GM23248 (cell line): Measurements from ENCODE around the gene FRYL. TPM values are rescaled to one million over a fixed set of nuclear protein-coding genes. Genes with fewer than 3 reads are reported as not detected.

Source experiments
- DNase-seq: peaks from one replicate; pipeline ENCODE4 v3.0.0-alpha.2; 2015
- H2AFZ ChIP-seq: fragments of 200-600 bp; sonication (generic); 2 replicates; pipeline ENCODE4 v1.6.1; 2016; ENCODE audit warnings: antibody characterized with exemption
- H3F3A ChIP-seq: fragments of 200-600 bp; sonication (generic); 2 replicates; pipeline ENCODE4 v1.6.1; 2016; ENCODE audit warnings: mild to moderate bottlenecking, antibody characterized with exemption, mixed run types; ENCODE audit not compliant: insufficient read depth
- H3K27ac ChIP-seq: fragments of 200-600 bp; sonication (generic); 2 replicates; pipeline ENCODE4 v1.5.1; 2016; ENCODE audit warnings: mild to moderate bottlenecking
- H3K27me3 ChIP-seq: fragments of 200-600 bp; sonication (generic); replicated peaks from 2 replicates; pipeline ENCODE4 v1.6.1; 2016; ENCODE audit warnings: mild to moderate bottlenecking; ENCODE audit not compliant: insufficient read depth
- H3K36me3 ChIP-seq: fragments of 200-600 bp; sonication (generic); 2 replicates; pipeline ENCODE4 v1.6.1; 2016; ENCODE audit warnings: low read depth, mild to moderate bottlenecking
- H3K4me1 ChIP-seq: fragments of 200-600 bp; sonication (generic); 2 replicates; pipeline ENCODE4 v1.6.1; 2016; ENCODE audit warnings: mild to moderate bottlenecking; ENCODE audit not compliant: insufficient read depth
- H3K4me2 ChIP-seq: fragments of 200-600 bp; sonication (generic); one replicate; pipeline ENCODE4 v1.6.1; 2016; ENCODE audit warnings: mild to moderate bottlenecking; ENCODE audit not compliant: unreplicated experiment
- H3K4me3 ChIP-seq: fragments of 200-600 bp; sonication (generic); 2 replicates; pipeline ENCODE4 v1.5.1; 2016; ENCODE audit warnings: mild to moderate bottlenecking
- H3K79me2 ChIP-seq: fragments of 200-600 bp; sonication (generic); 2 replicates; pipeline ENCODE4 v1.6.1; 2016; ENCODE audit warnings: mild to moderate bottlenecking; ENCODE audit not compliant: insufficient read depth
- H3K9ac ChIP-seq: fragments of 200-600 bp; sonication (generic); 2 replicates; pipeline ENCODE4 v1.6.1; 2016; ENCODE audit warnings: mild to moderate bottlenecking
- H3K9me2 ChIP-seq: fragments of 200-600 bp; sonication (generic); 2 replicates; pipeline ENCODE4 v1.6.1; 2016; ENCODE audit warnings: mixed run types, mild to moderate bottlenecking, moderate library complexity; ENCODE audit not compliant: insufficient read depth
- H3K9me3 ChIP-seq: fragments of 200-600 bp; sonication (generic); one replicate; pipeline ENCODE4 v1.6.1; 2017; ENCODE audit warnings: low read depth
- H4K20me1 ChIP-seq: fragments of 200-600 bp; sonication (generic); 2 replicates; pipeline ENCODE4 v1.6.0; 2016; ENCODE audit not compliant: insufficient read depth
- EZH2 ChIP-seq: fragments of 200-600 bp; sonication (generic); IDR thresholded peaks from 2 replicates; pipeline ENCODE4 v1.6.1; 2018; ENCODE audit warnings: antibody characterized with exemption, mild to moderate bottlenecking; ENCODE audit not compliant: insufficient read depth, poor library complexity, severe bottlenecking
- EZH2phosphoT487 ChIP-seq: fragments of 200-600 bp; sonication (generic); IDR thresholded peaks from 2 replicates; pipeline ENCODE4 v1.6.1; 2018; ENCODE audit warnings: antibody characterized with exemption, moderate library complexity, mild to moderate bottlenecking, low read depth; ENCODE audit not compliant: insufficient read depth
- WGBS, 2 experiments: methylation state at CpG; one replicate each; pipeline ENCODE4 v1.1.6; 2015 to 2017; ENCODE audit warnings: low lambda C conversion rate in 2 of 2, low coverage in 1 of 2; ENCODE audit errors: missing lambda C conversion rate in 2 of 2; 5-methylcytosine and 5-hydroxymethylcytosine counted together
- in situ Hi-C: fragments of 300-500 bp; cut with MboI; formaldehyde crosslinking; loops from 2 replicates; pipeline ENCODE4 v1.15.0; 2020
- polyA plus RNA-seq: library from polyadenylated mRNA; unstranded; fragments of >200 nt; fragmentation: Nextera tagmentation; extraction: Ambion mirVana; gene quantifications from 2 replicates; pipeline ENCODE4 v1.2.1, GENCODE V29; 2016
- total RNA-seq: library from RNA; depleted of rRNA; stranded (reverse); fragments of >200 nt; shearing (Covaris generic); gene quantifications from 2 replicates; pipeline ENCODE4 v1.2.3, GENCODE V29; 2014

Gene FRYL
- total and polyA plus RNA-seq, 2 experiments from 2014 or later = 16.6 to 28.4 TPM

GRCh38 chr4:48558819-48559218 lies 221.3 kb downstream of the FRYL start:
- Histone ChIP-seq H4K20me1 (no peaks in the 10 kb centered on the region), H3K4me2 (no peak overlapping the region), H3F3A (no peaks in the 10 kb centered on the region), H3K4me3 (no peak overlapping the region), H3K9ac (no peak overlapping the region), H3K36me3 (peaks cover 27% of the 10 kb centered on the region), H3K79me2 (no peaks in the 10 kb centered on the region), H3K27ac (no peak overlapping the region), H3K4me1 (no peaks in the 10 kb centered on the region), H3K9me3 (no peaks in the 10 kb centered on the region), H2AFZ (no peak overlapping the region), H3K9me2 (no peaks in the 10 kb centered on the region), H3K27me3 (no peaks in the 10 kb centered on the region)
- DNase-seq = no peak
- TF ChIP-seq EZH2phosphoT487 = no peak
- no peak for TF ChIP-seq EZH2
- in situ Hi-C loops = no loop called here
- WGBS, 2 experiments = 99 to 100% methylated on average over 3 of the region's 3 CpGs

GRCh38 chr4:48558026-48558425 lies 222.1 kb downstream of the FRYL start:
- Histone ChIP-seq H3K79me2 (no peaks in the 10 kb centered on the region), H3K4me2 (no peak overlapping the region), H3K36me3 (peaks cover 30% of the 10 kb centered on the region), H3K9ac (no peak overlapping the region), H4K20me1 (no peaks in the 10 kb centered on the region), H3K4me3 (no peak overlapping the region), H3K27me3 (no peaks in the 10 kb centered on the region), H3K9me3 (no peaks in the 10 kb centered on the region), H3F3A (no peaks in the 10 kb centered on the region), H3K9me2 (no peaks in the 10 kb centered on the region), H3K4me1 (no peaks in the 10 kb centered on the region), H2AFZ (no peak overlapping the region), H3K27ac (no peak overlapping the region)
- in situ Hi-C loops = no loop called here
- no peak for TF ChIP-seq EZH2phosphoT487
- TF ChIP-seq EZH2 = no peak
- DNase-seq = no peak
- 100% methylated on average over 1 of the region's 1 CpG for WGBS, 2 experiments

- no peak overlapping the region for H2AFZ ChIP-seq
- no peaks in the 10 kb centered on the region for H3K79me2 ChIP-seq
Observed at GRCh38 chr4:48557478-48557877, 222.6 kb downstream of the FRYL start.

DNA sequence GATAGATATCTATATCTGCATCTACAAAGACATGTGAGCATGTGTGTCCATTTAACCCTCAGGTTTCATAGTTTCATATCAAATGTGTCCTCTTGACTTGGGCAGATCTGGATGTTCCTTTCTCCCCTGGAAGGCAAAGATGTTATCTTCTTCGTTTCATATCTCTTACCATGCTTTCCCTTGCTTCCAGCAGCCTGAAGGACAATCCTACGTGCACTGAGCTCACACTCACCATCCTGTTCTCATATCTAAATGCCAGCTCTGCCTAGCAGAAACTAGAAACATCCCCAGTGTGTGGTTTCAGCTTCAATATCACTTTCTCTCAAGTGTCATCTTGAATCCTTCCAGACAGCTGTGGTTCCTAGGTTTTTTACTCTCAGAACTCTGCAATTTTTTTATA lies 223.8 kb downstream of the FRYL start:
- 100% methylated on average over 2 of the region's 2 CpGs for WGBS, 2 experiments

More at GRCh38 chr4:48557478-48557877, 222.6 kb downstream of the FRYL start:
- no peaks in the 10 kb centered on the region for H3K27me3 ChIP-seq
- WGBS, 2 experiments = 98% methylated on average over 8 of the region's 8 CpGs
- H3K27ac ChIP-seq = no peak overlapping the region
- DNase-seq = no peak
- H3K4me3 ChIP-seq = no peak overlapping the region
- H3K9ac ChIP-seq = no peak overlapping the region
- H3K36me3 ChIP-seq = peaks cover 30% of the 10 kb centered on the region
- H3K9me3 ChIP-seq = no peaks in the 10 kb centered on the region
- TF ChIP-seq EZH2 = no peak
- TF ChIP-seq EZH2phosphoT487 = no peak
- H4K20me1 ChIP-seq = no peaks in the 10 kb centered on the region
- no peaks in the 10 kb centered on the region for H3K9me2 ChIP-seq
- H3F3A ChIP-seq = no peaks in the 10 kb centered on the region
- H3K4me2 ChIP-seq = no peak overlapping the region
- H3K4me1 ChIP-seq = no peaks in the 10 kb centered on the region
- in situ Hi-C loops = no loop called here

GRCh38 chr4:48554606-48555005 lies 225.5 kb downstream of the FRYL start:
- H2AFZ ChIP-seq = no peak overlapping the region
- no peaks in the 10 kb centered on the region for H3K9me2 ChIP-seq
- H3K4me2 ChIP-seq = no peak overlapping the region
- WGBS, 2 experiments = 80 to 99% methylated on average over 4 to 5 of the region's 5 CpGs
- no peak overlapping the region for H3K27ac ChIP-seq
- H3K27me3 ChIP-seq = no peaks in the 10 kb centered on the region
- peaks cover 38% of the 10 kb centered on the region for H3K36me3 ChIP-seq
- no peak overlapping the region for H3K9ac ChIP-seq
- no peaks in the 10 kb centered on the region for H3F3A ChIP-seq
- in situ Hi-C loops = no loop called here
- no peaks in the 10 kb centered on the region for H4K20me1 ChIP-seq
- no peaks in the 10 kb centered on the region for H3K79me2 ChIP-seq
- no peaks in the 10 kb centered on the region for H3K9me3 ChIP-seq
- no peak for TF ChIP-seq EZH2phosphoT487
- no peak for TF ChIP-seq EZH2
- DNase-seq = no peak
- no peak overlapping the region for H3K4me3 ChIP-seq
- no peaks in the 10 kb centered on the region for H3K4me1 ChIP-seq

More for the DNA sequence above, 223.8 kb downstream of the FRYL start:
- no peak overlapping the region for H3K4me3 ChIP-seq
- no peak for DNase-seq
- in situ Hi-C loops = no loop called here
- no peak overlapping the region for H3K27ac ChIP-seq
- H3K4me1 ChIP-seq = no peaks in the 10 kb centered on the region
- H3K4me2 ChIP-seq = no peak overlapping the region
- TF ChIP-seq EZH2phosphoT487 (no peak), EZH2 (no peak)
- no peaks in the 10 kb centered on the region for H3K9me3 ChIP-seq
- no peak overlapping the region for H2AFZ ChIP-seq
- no peaks in the 10 kb centered on the region for H3K27me3 ChIP-seq
- no peaks in the 10 kb centered on the region for H4K20me1 ChIP-seq
- H3K79me2 ChIP-seq = no peaks in the 10 kb centered on the region
- H3K9ac ChIP-seq = no peak overlapping the region
- no peaks in the 10 kb centered on the region for H3F3A ChIP-seq
- H3K9me2 ChIP-seq = no peaks in the 10 kb centered on the region
- H3K36me3 ChIP-seq = peaks cover 33% of the 10 kb centered on the region
